OCI-LY3 (cell line): ENCODE measurements around the gene PPP2R2B.

Experiments
- CTCF ChIP-seq: fragments of 200-600, 300-600 bp; sonication (generic); IDR thresholded peaks from 2 replicates; pipeline ENCODE4 v1.5.1; 2014; ENCODE audit warnings: antibody characterized with exemption, low read length, low read depth
- EZH2phosphoT487 ChIP-seq: fragments of 200-600 bp; shearing (Covaris generic); IDR thresholded peaks from 2 replicates; pipeline ENCODE4 v1.6.1; 2018; ENCODE audit warnings: antibody characterized with exemption, mixed run types, low read depth

- TF ChIP-seq CTCF (no peak), EZH2phosphoT487 (no peak)
Observed at GRCh38 chr5:146643776-146644175, 234.8 kb downstream of the PPP2R2B start.
